DMS 273 (cell line): ENCODE measurements around the gene CD320.
"Not testable (repeated sequence)": the region's sequence is repeated elsewhere in the genome, so short reads cannot be mapped to it uniquely, and the experiment has no call there.

Source experiments
- DNase-seq: peaks from one replicate; lab custom pipeline; 2025; ENCODE audit not compliant: unreplicated experiment; lab: John Stamatoyannopoulos, UW

Gene CD320

GRCh38 chr19:8307965-8308866 is at the start of gene CD320:
Gene CD320 (minus strand): TSS chr19:8308358. CDS start chr19:8308290, 68 bp downstream.
- peak; percentile 98 for DNase-seq

GRCh38 chr19:8357007-8357521 is 48.9 kb upstream of the CD320 start:
- DNase-seq = no peak

GRCh38 chr19:8355631-8356402 is 47.7 kb upstream of the CD320 start:
- DNase-seq = no peak

DNA sequence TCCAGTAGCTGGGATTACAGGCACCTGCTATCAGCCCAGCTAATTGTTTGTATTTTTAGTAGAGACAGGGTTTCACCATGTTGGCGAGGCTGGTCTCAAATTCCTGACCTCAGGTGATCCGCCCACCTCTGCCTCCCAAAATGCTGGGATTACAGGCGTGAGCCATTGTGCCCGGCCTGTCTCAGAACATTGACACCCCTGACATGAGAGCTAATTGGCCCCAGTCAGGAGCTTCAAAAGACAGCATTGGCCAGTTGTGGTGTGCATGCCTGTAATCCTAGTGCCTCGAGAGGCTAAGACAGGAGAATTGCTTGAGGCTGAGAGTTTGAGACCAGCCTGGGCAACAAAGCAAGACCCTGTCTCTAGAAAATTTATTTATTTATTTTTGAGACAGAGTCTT is 44.7 kb upstream of the CD320 start:
- DNase-seq = not testable (repeated sequence)

- DNase-seq = peak; percentile 34
Measured at GRCh38 chr19:8352134-8352827, 44.1 kb upstream of the CD320 start.

GRCh38 chr19:8349629-8350372 is 41.6 kb upstream of the CD320 start:
- DNase-seq = not testable (repeated sequence)

- no peak for DNase-seq
Measured at GRCh38 chr19:8343483-8343844, 35.3 kb upstream of the CD320 start.

DNA sequence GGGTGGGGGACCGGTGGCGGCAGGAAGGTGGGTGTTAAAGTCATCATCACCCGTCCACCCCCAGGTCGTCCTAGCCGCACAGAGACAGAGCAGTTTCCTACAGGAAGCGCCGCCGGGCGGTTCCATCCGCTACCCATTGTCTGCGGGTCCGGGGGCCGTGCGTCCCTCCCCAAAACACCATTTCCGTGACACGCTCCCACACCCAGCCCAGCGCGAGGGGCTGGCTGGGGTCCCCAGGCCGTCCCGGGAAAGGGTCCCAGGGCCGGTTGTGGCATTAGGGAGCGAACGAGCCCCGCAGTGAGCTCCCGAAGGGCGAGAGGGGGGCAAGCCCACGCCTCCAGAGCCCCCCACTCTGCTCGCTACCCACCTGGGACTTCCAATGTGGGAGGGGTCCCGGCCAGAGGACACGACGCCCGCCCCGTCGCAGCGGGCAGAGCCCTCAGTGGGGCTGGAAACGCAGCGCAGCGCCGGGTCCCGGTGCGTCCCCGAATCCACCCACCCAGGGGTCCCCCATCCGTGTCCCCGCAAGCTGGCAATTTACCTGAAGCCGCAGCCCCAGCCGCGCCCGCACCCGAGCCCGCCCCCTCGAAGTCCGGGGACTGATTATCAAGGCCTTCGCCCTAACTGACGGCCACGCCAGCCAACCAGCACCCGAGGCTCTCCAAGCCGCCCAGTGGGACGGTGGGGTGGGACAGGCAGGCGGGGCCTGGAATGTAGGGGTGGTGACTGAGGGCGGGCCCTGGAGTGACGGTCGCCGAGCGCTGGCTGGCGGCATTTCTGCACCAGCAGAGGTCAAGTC is 34.7 kb upstream of the CD320 start, which contains the start of gene KANK3:
Gene KANK3, minus strand, starts transcription at position 579 of the 799 bp plus-strand sequence. CDS start 5,434 bp downstream, outside the sequence.
- DNase-seq = peak; percentile 95

DNA sequence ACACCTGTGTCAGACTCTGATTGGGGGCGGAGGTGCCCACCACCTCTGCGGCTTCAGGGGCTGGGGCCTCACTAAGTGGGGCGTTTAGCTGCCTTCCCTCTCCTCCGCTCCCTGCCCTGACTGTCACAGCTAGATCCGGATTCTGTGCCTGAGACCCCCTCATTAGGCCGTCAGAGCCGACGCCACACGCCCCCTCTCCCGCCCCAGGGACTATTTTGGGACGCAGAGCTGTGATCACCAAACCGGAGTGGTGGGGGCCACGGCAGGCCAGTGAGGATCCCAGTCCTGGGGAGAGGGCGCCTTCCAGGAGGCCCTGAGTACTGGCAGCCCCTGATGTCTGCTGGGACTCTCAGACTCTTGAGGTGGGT is 34.1 kb upstream of the CD320 start:
- DNase-seq = no peak

- DNase-seq = not testable (repeated sequence)
Measured at GRCh38 chr19:8341504-8341903, 33.3 kb upstream of the CD320 start.

GRCh38 chr19:8340341-8341096 is 32.4 kb upstream of the CD320 start:
- peak; percentile 66 for DNase-seq

DNA sequence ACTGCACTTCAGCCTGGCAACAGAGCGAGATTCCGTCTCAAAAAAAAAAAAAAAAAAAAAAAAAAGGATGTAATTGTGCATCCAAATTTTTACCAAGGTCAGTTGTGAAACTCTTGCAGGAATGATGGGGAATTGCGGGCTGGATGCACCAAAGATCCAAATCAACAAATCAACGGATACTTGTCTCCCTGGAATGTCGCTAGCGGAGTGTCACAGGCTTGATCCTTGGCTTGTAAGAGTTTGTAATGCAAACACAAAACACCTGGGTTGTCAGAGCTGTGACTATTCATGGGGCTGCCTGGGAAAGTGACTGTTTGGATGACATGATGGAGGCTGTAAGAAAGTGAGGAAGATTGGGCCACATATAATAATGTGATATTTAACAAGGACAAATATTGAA is 30.7 kb upstream of the CD320 start:
- DNase-seq = no peak

DNA sequence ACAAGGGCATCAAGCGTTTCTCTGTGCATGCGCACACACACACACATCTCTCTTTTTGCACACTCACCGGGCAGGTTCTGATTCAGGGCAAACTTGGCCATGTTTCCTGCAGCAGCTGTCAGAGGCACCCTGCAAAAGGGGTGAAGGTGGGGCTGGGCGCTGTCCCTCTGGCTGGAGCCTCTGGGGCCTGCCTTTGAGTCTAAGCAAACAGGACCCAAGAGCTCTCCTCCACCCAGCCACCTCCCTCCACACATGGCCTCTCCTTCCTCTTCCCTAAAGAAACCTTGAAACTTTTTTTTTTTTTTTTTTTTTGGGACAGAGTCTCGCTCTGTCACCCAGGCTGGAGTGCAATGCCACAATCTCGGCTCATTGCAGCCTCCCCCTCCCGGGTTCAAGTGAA is 29.6 kb upstream of the CD320 start:
- DNase-seq = no peak

- DNase-seq = no peak
Measured at GRCh38 chr19:8336660-8337059, 28.5 kb upstream of the CD320 start.

DNA sequence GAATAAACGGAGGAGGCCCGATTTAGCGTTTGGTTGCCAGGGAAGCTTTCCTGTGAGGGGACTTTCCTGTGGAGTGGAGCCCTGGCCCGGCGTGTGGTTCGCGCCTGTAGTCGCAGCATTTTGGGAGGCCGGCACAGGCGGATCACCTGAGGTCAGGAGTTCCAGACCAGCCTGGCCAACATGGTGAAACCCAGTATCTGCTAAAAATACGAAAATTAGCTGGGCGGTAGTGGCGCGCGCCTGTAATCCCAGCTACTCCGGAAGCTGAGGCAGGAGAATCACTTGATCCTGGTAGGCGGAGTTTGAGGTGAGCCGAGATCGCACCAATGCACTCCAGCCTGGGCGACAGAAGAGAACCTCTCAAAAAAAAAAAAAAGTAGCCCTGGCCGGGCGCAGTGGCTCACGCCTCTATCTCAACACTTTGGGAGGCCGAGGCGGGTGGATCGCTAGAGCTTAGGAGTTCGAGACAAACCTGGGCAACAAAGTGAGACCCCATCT is 28.0 kb upstream of the CD320 start:
- no peak for DNase-seq

- DNase-seq = peak; percentile 73
Measured at GRCh38 chr19:8335343-8336071, 27.3 kb upstream of the CD320 start.

DNA sequence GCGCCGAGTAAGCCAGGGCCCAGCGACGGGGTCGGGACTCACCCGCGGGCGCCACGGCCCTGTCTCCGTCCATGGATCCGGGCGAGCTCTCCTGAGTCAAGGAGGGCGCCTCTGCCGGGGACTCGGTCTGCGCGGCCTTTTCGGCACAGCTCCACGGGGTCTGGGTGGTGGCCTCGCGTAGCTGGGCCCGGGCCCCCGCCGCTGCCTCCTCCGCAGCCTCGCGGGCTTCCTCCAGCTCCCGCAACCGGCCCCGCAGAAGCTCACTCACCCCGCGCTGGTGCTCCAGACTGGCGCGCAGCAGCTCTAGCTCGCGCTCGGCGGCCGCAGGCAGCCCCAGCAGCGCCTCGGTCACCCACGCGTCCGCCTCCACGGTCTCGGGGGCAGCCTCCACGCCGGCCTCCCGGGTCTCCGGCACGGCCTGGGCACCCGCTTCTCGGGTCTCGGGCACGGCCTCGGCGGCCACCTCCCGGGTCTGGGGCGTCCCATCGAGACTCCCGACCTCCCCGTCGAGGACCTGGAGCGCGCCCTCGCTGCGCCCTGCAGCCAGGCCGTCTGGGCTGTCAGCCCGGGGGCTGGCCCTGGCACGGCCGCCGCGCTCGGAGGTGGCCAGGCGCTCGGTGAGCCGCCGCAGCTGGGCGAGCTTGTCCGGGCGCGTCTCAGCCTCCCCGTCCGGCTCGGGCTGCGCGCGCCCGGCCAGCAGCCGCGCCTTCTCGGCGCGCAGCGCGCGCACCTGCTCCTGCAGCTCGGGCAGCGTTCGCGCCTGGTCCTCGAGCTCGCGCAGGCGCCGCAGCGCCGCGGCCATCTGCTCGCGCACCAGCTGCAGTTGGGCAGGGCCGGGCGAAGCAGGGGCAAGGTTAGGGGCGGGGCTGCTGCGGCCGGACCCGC is 26.5 kb upstream of the CD320 start:
- DNase-seq = peak; percentile 96
